ENCODE measurements around the gene ARRDC2. TPM values are rescaled to one million over a fixed set of nuclear protein-coding genes. Genes with fewer than 3 reads are reported as not detected.

The ARRDC2 gene
- total and polyA plus RNA-seq, 9 of the 15 experiments (the other 6 are each of a cell fraction or from before 2014, with no cell fraction given): 1.9 to 27.4 (median 15.2) TPM

- TF ChIP-seq ZHX1 (conservative IDR thresholded peaks at IDR 0.05; ENCODE audit: low read length): no peak
- no peak for TF ChIP-seq SAFB (IDR thresholded peaks at IDR 0.05; ENCODE audit: borderline replicate concordance, low read depth, low read length)
- no peak for TF ChIP-seq ZNF778 (CRISPR knock-in tag; IDR thresholded peaks at IDR 0.05)
- TF ChIP-seq HMBOX1 (IDR thresholded peaks at IDR 0.05): peak; percentile 54; the same call in 1 of the 2 replicates
- TF ChIP-seq FOSL1 (tag; conservative IDR thresholded peaks at IDR 0.05): no peak
- no peak for TF ChIP-seq ZKSCAN1 (IDR thresholded peaks at IDR 0.05; ENCODE audit: low read depth, low read length)
- no peak for TF ChIP-seq FOXM1 (IDR thresholded peaks at IDR 0.05; ENCODE audit: low read depth)
- no peak for TF ChIP-seq FOXM1 (CRISPR knock-in tag; IDR thresholded peaks at IDR 0.05; ENCODE audit: low read depth)
- TF ChIP-seq STAG1 (CRISPR knock-in tag; IDR thresholded peaks at IDR 0.05; ENCODE audit: borderline replicate concordance): no peak
- no peak for TF ChIP-seq CGGBP1 (CRISPR knock-in tag; IDR thresholded peaks at IDR 0.05)
- no peak for TF ChIP-seq NFATC3 (IDR thresholded peaks at IDR 0.05)
- no peak for TF ChIP-seq TCF7L2 (IDR thresholded peaks at IDR 0.05; ENCODE audit: low read depth, low read length)
- TF ChIP-seq ZNF217 (CRISPR knock-in tag; IDR thresholded peaks at IDR 0.05): no peak
- TF ChIP-seq ZNF740 (CRISPR knock-in tag; IDR thresholded peaks at IDR 0.05): no peak
- TF ChIP-seq ZNF740 (tag; IDR thresholded peaks at IDR 0.05): no peak
- TF ChIP-seq RBM34 (IDR thresholded peaks at IDR 0.05; ENCODE audit: borderline replicate concordance, insufficient read depth, low read length): no peak
- no peak for TF ChIP-seq ZNF785 (CRISPR knock-in tag; IDR thresholded peaks at IDR 0.05)
- no peak for TF ChIP-seq TAL1 (IDR thresholded peaks at IDR 0.05)
- no peak for TF ChIP-seq ZNF589 (CRISPR knock-in tag; IDR thresholded peaks at IDR 0.05; ENCODE audit: low read depth)
- TF ChIP-seq TFAP4 (CRISPR knock-in tag; IDR thresholded peaks at IDR 0.05; ENCODE audit: borderline replicate concordance): peak; percentile 38; the same call in 1 of the 2 replicates
- peak; percentile 93 for TF ChIP-seq ZKSCAN8 (CRISPR knock-in tag; IDR thresholded peaks at IDR 0.05)
- no peak for TF ChIP-seq ZNF707 (CRISPR knock-in tag; conservative IDR thresholded peaks at IDR 0.05)
- no peak for TF ChIP-seq CEBPG (CRISPR knock-in tag; IDR thresholded peaks at IDR 0.05)
- 0 out of 4 replicates have a peak, but pooled peaks of 1 of the 2 experiments have one; percentile 26 for TF ChIP-seq CEBPG (tag; conservative IDR thresholded peaks at IDR 0.05 in 1 of 2, IDR thresholded peaks at IDR 0.05 in 1 of 2)
Measured at GRCh38 chr19:18029617-18030338, 21.8 kb downstream of the ARRDC2 start (continued).
